Upper lobe of left lung (tissue), 4 donors: ENCODE measurements around the gene GAB2.
A peak's percentile ranks its signal among the peaks of the same experiment; 100 is the strongest.

Experiments used
- CTCF ChIP-seq, 6 experiments: fragments of 450-650 bp in 4 of 6; fragments of 200-600 bp in 2 of 6; sonication (generic) in 2 of 6; IDR thresholded peaks; one replicate each; pipeline ENCODE4 v1.5.1; 2016 to 2019; ENCODE audit warnings: antibody characterized with exemption in 6 of 6
- EP300 ChIP-seq, 4 donors: sonication (generic); formaldehyde crosslinking; IDR thresholded peaks; one replicate each; pipeline ENCODE4 v1.5.1; 2017; ENCODE audit warnings: antibody characterized with exemption in 4 of 4, control low read depth in 2 of 4
- POLR2A ChIP-seq, 4 donors: fragments of 450-650 bp; IDR thresholded peaks; one replicate each; pipeline ENCODE4 v1.5.1; 2016 to 2017; ENCODE audit warnings: antibody characterized with exemption in 4 of 4, mild to moderate bottlenecking in 2 of 4
- POLR2AphosphoS5 ChIP-seq, 2 donors: sonication (generic); formaldehyde crosslinking; IDR thresholded peaks; one replicate each; pipeline ENCODE4 v1.5.1; 2017; ENCODE audit warnings: antibody characterized with exemption in 2 of 2

- TF ChIP-seq CTCF (IDR thresholded peaks at IDR 0.05) (peak in 4 of 6 experiments; percentile 32 to 43 (median 34)), POLR2A (IDR thresholded peaks at IDR 0.05) (no peak), EP300 (IDR thresholded peaks at IDR 0.05) (no peak), POLR2AphosphoS5 (IDR thresholded peaks at IDR 0.05) (no peak)
Measured at GRCh38 chr11:78414321-78415051, 3.1 kb downstream of the GAB2 start.
